ENCODE results near the gene PI16. TPM values are rescaled to one million over a fixed set of nuclear protein-coding genes. Genes with fewer than 3 reads are reported as not detected.

Gene PI16
- polyA plus RNA-seq, 1 of the 3 experiments (the other 2 are of a cell fraction) = 0.02 TPM

GRCh38 chr6:36977470-36977941 lies 23.0 kb downstream of the PI16 start:
- Histone ChIP-seq H3K9me3 (no peaks in the 10 kb centered on the region), H3K9me2 (no peaks in the 10 kb centered on the region), H3F3A (replicated peaks; ENCODE audit: insufficient read depth) (no peaks in the 10 kb centered on the region), H2AFZ (ENCODE audit: low read depth) (no peak overlapping the region), H3K4me3 (ENCODE audit: low read depth in 2 of 2, low read length in 1 of 2) (no peak overlapping the region; a peak in 1 of 4 replicates), H3K27me3 (ENCODE audit: insufficient read depth) (no peaks in the 10 kb centered on the region), H3K27ac (ENCODE audit: low read depth in 2 of 2, low read length in 1 of 2) (no peak overlapping the region), H3K79me2 (ENCODE audit: insufficient read depth) (peaks cover 38% of the 10 kb centered on the region), H3K4me2 (no peak overlapping the region), H3K36me3 (replicated peaks in 1 of 2; ENCODE audit: control insufficient read depth in 1 of 2, insufficient read depth in 2 of 2, low read length in 1 of 2) (peaks cover 45 to 61% of the 10 kb centered on the region in 2 experiments), H3K9ac (no peak overlapping the region), H3K4me1 (ENCODE audit: control insufficient read depth in 1 of 2, insufficient read depth in 2 of 2, low read depth in 1 of 2, low read length in 1 of 2) (peaks cover 3 to 4% of the 10 kb centered on the region in 2 experiments; a peak in 1 of 4 replicates), H4K20me1 (ENCODE audit: insufficient read depth) (peaks cover 59% of the 10 kb centered on the region)
- CTCF ChIA-PET = interaction anchor here (0.8 to 7.7 kb wide), 5 partner anchors 13 to 233 kb away, joined by 4 to 46 read pairs (median 5); partner anchors contain the start of gene C6orf89
- DNase-seq = no peak
- POLR2A ChIA-PET = no interaction called here
- WGBS (ENCODE audit: low lambda C conversion rate) = 86% methylated on average over 11 of the region's 16 CpGs
- TF ChIP-seq, protein P1, sequence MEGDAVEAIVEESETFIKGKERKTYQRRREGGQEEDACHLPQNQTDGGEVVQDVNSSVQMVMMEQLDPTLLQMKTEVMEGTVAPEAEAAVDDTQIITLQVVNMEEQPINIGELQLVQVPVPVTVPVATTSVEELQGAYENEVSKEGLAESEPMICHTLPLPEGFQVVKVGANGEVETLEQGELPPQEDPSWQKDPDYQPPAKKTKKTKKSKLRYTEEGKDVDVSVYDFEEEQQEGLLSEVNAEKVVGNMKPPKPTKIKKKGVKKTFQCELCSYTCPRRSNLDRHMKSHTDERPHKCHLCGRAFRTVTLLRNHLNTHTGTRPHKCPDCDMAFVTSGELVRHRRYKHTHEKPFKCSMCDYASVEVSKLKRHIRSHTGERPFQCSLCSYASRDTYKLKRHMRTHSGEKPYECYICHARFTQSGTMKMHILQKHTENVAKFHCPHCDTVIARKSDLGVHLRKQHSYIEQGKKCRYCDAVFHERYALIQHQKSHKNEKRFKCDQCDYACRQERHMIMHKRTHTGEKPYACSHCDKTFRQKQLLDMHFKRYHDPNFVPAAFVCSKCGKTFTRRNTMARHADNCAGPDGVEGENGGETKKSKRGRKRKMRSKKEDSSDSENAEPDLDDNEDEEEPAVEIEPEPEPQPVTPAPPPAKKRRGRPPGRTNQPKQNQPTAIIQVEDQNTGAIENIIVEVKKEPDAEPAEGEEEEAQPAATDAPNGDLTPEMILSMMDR (IDR thresholded peaks at IDR 0.05) = peak; percentile 41
- TF ChIP-seq PBX3 (IDR thresholded peaks at IDR 0.05) = no peak
- TF ChIP-seq CHD2 (IDR thresholded peaks at IDR 0.05; ENCODE audit: low read length, partially characterized antibody) = no peak
- TF ChIP-seq POLR2AphosphoS5 (IDR thresholded peaks at IDR 0.05; ENCODE audit: low read depth, low read length) = no peak
- no peak for TF ChIP-seq USF2 (IDR thresholded peaks at IDR 0.05; ENCODE audit: borderline replicate concordance, low read depth, low read length)
- TF ChIP-seq, protein P2, sequence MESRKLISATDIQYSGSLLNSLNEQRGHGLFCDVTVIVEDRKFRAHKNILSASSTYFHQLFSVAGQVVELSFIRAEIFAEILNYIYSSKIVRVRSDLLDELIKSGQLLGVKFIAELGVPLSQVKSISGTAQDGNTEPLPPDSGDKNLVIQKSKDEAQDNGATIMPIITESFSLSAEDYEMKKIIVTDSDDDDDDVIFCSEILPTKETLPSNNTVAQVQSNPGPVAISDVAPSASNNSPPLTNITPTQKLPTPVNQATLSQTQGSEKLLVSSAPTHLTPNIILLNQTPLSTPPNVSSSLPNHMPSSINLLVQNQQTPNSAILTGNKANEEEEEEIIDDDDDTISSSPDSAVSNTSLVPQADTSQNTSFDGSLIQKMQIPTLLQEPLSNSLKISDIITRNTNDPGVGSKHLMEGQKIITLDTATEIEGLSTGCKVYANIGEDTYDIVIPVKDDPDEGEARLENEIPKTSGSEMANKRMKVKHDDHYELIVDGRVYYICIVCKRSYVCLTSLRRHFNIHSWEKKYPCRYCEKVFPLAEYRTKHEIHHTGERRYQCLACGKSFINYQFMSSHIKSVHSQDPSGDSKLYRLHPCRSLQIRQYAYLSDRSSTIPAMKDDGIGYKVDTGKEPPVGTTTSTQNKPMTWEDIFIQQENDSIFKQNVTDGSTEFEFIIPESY (IDR thresholded peaks at IDR 0.05; ENCODE audit: borderline replicate concordance, low read depth) = no peak
